Stomach (tissue), 9 donors: ENCODE measurements around the gene SNX32. TPM values are rescaled to one million over a fixed set of nuclear protein-coding genes. Genes with fewer than 3 reads are reported as not detected.

ENCODE experiments used
- DNase-seq, 2 donors: peaks; one replicate each; pipeline versions ENCODE4 v3.0.0 to v3.0.0-alpha.2; 2013 to 2019
- H3K27ac ChIP-seq, 5 donors: fragments of 200-600 bp in 4 of 5; sonication (generic) in 4 of 5; one replicate each; pipeline ENCODE4 v1.5.1; 2013 to 2019; ENCODE audit warnings: mild to moderate bottlenecking in 1 of 5, moderate library complexity in 1 of 5
- H3K27me3 ChIP-seq, 3 donors: fragments of 200-600 bp; sonication (generic); one replicate each; pipeline ENCODE4 v1.5.1; 2017 to 2019; ENCODE audit warnings: mixed run types in 1 of 3
- H3K36me3 ChIP-seq, 4 donors: fragments of 200-600 bp; sonication (generic); 1 replicate in 3 of 4; 2 replicates in 1 of 4; pipeline ENCODE4 v1.5.1; 2016 to 2019
- H3K4me1 ChIP-seq, 4 donors: fragments of 200-600 bp; sonication (generic); one replicate each; pipeline ENCODE4 v1.5.1; 2016 to 2019
- H3K4me3 ChIP-seq, 4 donors: fragments of 200-600 bp; sonication (generic) in 3 of 4; one replicate each; pipeline ENCODE4 v1.5.1; 2016 to 2019; ENCODE audit warnings: mild to moderate bottlenecking in 1 of 4
- H3K9me3 ChIP-seq, 4 donors: fragments of 200-600 bp; sonication (generic); one replicate each; pipeline ENCODE4 v1.5.1; 2016 to 2019
- EP300 ChIP-seq: sonication (generic); formaldehyde crosslinking; IDR thresholded peaks from one replicate; pipeline ENCODE4 v1.6.1; 2017; ENCODE audit warnings: antibody characterized with exemption
- POLR2A ChIP-seq, 4 donors: fragments of 450-650 bp; IDR thresholded peaks; one replicate each; pipeline ENCODE4 v1.6.1; 2016; ENCODE audit warnings: antibody characterized with exemption in 4 of 4, control low read depth in 2 of 4, mild to moderate bottlenecking in 1 of 4, moderate library complexity in 1 of 4
- POLR2AphosphoS5 ChIP-seq, 3 donors: sonication (generic); formaldehyde crosslinking; IDR thresholded peaks; one replicate each; pipeline ENCODE4 v1.6.1; 2016; ENCODE audit warnings: antibody characterized with exemption in 3 of 3
- WGBS, 5 donors: extraction: QIAGEN DNeasy Blood & Tissue Kit in 3 of 5; methylation state at CpG; one replicate each; pipeline versions ENCODE4 v1.1.5 to v1.1.7; 2013 to 2018; 5-methylcytosine and 5-hydroxymethylcytosine counted together
- intact Hi-C: fragments of 100-400 bp; cut with DNase I; formaldehyde crosslinking; loops from one replicate; pipeline ENCODE4 v1.15.1; 2023; ENCODE audit warnings: low total_unique reads
- polyA plus RNA-seq, 3 donors: library from polyadenylated mRNA; stranded (reverse); fragments of 200-250 nt; gene quantifications; one replicate each; pipeline ENCODE4 v1.2.3, GENCODE V29; 2013
- total RNA-seq, 5 donors: library from RNA; depleted of rRNA; stranded (reverse); fragments of >200 nt; gene quantifications; one replicate each; pipeline versions ENCODE4 v1.1.0 to v1.2.3, GENCODE V29; 2014 to 2016
- TF ChIP-seq, protein P1 (sequence below), 7 experiments: fragments of 450-650 bp in 4 of 7; fragments of 200-600 bp in 3 of 7; sonication (generic) in 3 of 7; IDR thresholded peaks; one replicate each; pipeline ENCODE4 v1.5.1; 2016 to 2019; ENCODE audit warnings: antibody characterized with exemption in 7 of 7, control low read depth in 2 of 7, mild to moderate bottlenecking in 1 of 7
- donor health status: healthy with polysubstance abuse.
- donor health status: Bipolar disorder and iron deficiency.
- donor health status: healthy.

Gene SNX32
- total and polyA plus RNA-seq, 8 donors = 0.25 to 1.4 (median 0.76) TPM; not detected in 2

DNA sequence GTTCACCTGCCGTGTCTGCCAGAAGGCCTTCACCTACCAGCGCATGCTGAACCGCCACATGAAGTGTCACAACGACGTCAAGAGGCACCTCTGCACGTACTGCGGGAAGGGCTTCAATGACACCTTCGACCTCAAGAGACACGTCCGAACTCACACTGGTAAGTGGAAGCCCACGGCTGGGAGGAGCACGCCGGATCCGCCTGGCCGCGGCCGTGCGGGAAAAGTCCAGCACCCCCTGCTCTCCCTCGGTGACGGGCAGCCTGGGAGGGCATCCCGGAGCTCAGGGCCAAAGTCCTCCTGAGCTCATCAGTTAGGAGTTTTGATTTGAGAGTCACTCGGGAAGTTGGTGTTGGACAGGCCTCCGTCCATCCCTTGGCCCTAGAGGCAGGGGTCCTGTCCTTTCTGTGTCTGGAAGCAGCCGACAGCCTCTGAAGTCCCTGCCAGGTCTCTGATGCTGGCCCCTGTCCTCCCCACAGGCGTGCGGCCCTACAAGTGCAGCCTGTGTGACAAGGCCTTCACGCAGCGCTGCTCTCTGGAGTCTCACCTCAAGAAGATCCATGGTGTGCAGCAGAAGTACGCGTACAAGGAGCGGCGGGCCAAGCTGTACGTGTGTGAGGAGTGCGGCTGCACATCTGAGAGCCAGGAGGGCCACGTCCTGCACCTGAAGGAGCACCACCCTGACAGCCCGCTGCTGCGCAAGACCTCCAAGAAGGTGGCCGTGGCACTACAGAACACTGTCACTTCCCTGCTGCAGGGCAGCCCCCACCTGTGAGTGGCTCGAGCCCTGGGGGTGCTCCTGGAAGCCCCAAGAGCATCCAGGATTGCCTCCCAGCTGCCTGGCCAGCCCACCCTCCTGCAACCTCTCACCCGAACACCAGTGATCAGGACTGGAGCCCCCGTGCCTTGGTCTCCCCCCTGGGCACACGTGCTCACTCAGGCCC, 38.9 kb upstream of the SNX32 start:
- intact Hi-C loops = no loop called here
- peaks cover 0 to 11% (median 0%) of the 10 kb centered on the region in 4 donors for H3K36me3 ChIP-seq
- no peak overlapping the region for H3K4me3 ChIP-seq
- WGBS, 5 donors = 85 to 95% (median 90%) methylated on average over 24 to 42 of the region's 42 CpGs
- no peak for TF ChIP-seq EP300
- TF ChIP-seq, protein P1, sequence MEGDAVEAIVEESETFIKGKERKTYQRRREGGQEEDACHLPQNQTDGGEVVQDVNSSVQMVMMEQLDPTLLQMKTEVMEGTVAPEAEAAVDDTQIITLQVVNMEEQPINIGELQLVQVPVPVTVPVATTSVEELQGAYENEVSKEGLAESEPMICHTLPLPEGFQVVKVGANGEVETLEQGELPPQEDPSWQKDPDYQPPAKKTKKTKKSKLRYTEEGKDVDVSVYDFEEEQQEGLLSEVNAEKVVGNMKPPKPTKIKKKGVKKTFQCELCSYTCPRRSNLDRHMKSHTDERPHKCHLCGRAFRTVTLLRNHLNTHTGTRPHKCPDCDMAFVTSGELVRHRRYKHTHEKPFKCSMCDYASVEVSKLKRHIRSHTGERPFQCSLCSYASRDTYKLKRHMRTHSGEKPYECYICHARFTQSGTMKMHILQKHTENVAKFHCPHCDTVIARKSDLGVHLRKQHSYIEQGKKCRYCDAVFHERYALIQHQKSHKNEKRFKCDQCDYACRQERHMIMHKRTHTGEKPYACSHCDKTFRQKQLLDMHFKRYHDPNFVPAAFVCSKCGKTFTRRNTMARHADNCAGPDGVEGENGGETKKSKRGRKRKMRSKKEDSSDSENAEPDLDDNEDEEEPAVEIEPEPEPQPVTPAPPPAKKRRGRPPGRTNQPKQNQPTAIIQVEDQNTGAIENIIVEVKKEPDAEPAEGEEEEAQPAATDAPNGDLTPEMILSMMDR (IDR thresholded peaks at IDR 0.05) = no peak
- no peak for TF ChIP-seq POLR2A (IDR thresholded peaks at IDR 0.05)
- no peak for TF ChIP-seq POLR2AphosphoS5 (IDR thresholded peaks at IDR 0.05)
- H3K9me3 ChIP-seq = no peaks in the 10 kb centered on the region
- H3K4me1 ChIP-seq = peaks cover 0 to 40% (median 37%) of the 10 kb centered on the region in 4 donors
- no peak overlapping the region for H3K27ac ChIP-seq
- DNase-seq = no peak
- peaks cover 0 to 46% (median 0%) of the 10 kb centered on the region in 3 donors for H3K27me3 ChIP-seq

DNA sequence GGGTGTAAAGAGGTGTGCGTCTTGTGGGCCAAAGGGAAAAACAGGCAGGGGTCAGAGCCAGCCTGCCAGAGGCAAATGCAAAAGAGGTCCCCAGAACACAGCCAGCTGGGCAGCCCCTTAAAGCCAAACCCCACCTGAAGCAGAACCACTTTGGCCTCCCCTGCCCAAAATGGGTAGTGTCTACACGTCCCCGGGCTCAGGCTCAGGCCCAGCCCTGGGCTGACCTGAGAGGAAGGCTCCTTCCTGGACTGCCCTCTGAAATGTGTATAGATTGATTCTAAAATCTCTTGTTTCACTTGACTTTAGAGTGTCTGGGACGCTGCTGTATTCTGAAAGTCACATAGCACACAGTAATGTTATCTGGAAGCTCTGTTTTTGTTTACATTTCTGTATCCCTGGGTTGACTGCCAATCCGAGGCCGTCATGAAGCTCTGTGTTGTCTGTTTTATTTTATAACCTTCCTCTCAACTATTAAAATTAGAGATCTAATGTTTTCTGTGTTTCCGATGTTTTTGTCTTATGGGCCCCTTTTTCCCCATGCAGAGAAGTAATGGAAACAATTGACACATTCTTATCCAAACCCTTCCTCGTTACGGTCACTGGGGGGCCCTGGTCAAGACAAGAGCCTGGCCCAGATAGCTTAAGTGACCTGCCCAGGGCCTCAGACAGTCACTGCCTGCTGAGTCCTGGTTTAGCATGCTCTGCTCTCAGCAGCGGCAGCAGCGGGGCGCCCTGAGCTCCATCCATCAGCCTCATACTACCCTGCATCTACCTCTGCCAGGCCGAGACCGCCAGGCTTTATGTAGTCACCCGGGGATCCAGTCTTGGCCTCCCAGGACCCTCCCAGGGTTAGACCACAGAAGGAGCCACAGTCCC, 36.8 kb upstream of the SNX32 start:
- DNase-seq = no peak
- Histone ChIP-seq H3K9me3 (no peaks in the 10 kb centered on the region), H3K27me3 (peaks cover 0 to 62% (median 9%) of the 10 kb centered on the region in 3 donors), H3K27ac (no peak overlapping the region), H3K4me3 (no peak overlapping the region), H3K4me1 (peaks cover 0 to 20% (median 17%) of the 10 kb centered on the region in 4 donors), H3K36me3 (peaks cover 0 to 11% (median 0%) of the 10 kb centered on the region in 4 donors)
- WGBS, 5 donors = 49 to 70% (median 65%) methylated on average over 10 to 15 of the region's 15 CpGs
- no peak for TF ChIP-seq POLR2AphosphoS5 (IDR thresholded peaks at IDR 0.05)
- TF ChIP-seq, protein P1 (IDR thresholded peaks at IDR 0.05) = no peak
- TF ChIP-seq EP300 = no peak
- no peak for TF ChIP-seq POLR2A (IDR thresholded peaks at IDR 0.05)
- intact Hi-C loops = no loop called here

DNA sequence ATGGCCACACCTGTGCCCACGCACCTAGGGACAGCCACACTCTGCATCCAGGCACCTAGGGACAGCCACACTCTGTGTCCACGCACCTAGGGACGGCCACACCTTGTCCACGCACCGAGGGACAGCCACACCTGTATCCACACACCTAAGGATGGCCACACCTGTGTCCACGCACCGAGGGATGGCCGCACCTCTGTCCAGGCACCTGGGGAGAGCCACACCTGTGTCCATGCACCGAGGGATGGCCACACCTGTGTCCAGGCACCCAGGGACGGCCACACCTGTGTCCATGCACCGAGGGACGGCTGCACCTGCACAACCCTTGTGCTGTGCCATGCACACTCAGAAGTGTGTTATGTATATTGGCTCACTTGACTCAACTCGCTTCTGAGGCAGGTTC, 36.1 kb upstream of the SNX32 start:
- Histone ChIP-seq H3K9me3 (no peaks in the 10 kb centered on the region), H3K4me1 (peaks cover 0 to 12% (median 10%) of the 10 kb centered on the region in 4 donors), H3K36me3 (peaks cover 0 to 11% (median 0%) of the 10 kb centered on the region in 4 donors), H3K27me3 (peaks cover 0 to 68% (median 9%) of the 10 kb centered on the region in 3 donors), H3K4me3 (no peak overlapping the region), H3K27ac (no peak overlapping the region)
- 54 to 81% (median 70%) methylated on average over 5 to 13 of the region's 13 CpGs for WGBS, 5 donors
- intact Hi-C loops = no loop called here
- TF ChIP-seq POLR2A (IDR thresholded peaks at IDR 0.05) = no peak
- no peak for TF ChIP-seq EP300
- no peak for TF ChIP-seq POLR2AphosphoS5 (IDR thresholded peaks at IDR 0.05)
- TF ChIP-seq, protein P1 (IDR thresholded peaks at IDR 0.05) = no peak
- DNase-seq = no peak

DNA sequence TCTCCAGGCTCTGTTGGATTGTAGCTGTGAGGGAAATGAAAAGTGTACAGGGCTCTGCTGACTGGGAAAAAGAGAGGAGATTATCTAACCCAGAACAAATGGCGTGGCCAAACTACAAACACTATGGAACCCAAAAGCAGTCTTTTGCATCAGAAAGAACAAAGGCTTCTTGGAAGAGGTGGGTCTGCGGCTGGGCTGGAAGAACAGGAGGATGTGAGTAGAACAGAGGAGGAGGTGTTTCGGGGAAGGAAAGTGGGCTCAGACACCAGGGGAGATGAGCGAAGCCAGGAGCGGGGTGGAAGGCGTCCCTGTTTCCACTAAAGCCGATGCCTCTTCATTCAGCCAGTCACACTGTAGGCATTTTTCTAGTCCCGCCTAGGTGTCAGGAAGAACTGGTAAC, 34.9 kb upstream of the SNX32 start:
- H3K4me1 ChIP-seq = peaks cover 0 to 2% (median 0%) of the 10 kb centered on the region in 4 donors
- peaks cover 4 to 74% (median 19%) of the 10 kb centered on the region in 3 donors for H3K27me3 ChIP-seq
- intact Hi-C loops = no loop called here
- H3K27ac ChIP-seq = no peak overlapping the region
- no peak for DNase-seq
- H3K36me3 ChIP-seq = peaks cover 0 to 11% (median 0%) of the 10 kb centered on the region in 4 donors
- H3K9me3 ChIP-seq = no peaks in the 10 kb centered on the region
- no peak for TF ChIP-seq POLR2AphosphoS5 (IDR thresholded peaks at IDR 0.05)
- no peak for TF ChIP-seq EP300
- no peak for TF ChIP-seq POLR2A (IDR thresholded peaks at IDR 0.05)
- TF ChIP-seq, protein P1 (IDR thresholded peaks at IDR 0.05) = no peak
- WGBS, 5 donors = 84 to 93% (median 91%) methylated on average over 8 of the region's 8 CpGs
- H3K4me3 ChIP-seq = no peak overlapping the region
